ENCODE measurements around the gene TUBG1.
A peak's percentile ranks its signal among the peaks of the same experiment; 100 is the strongest.

The TUBG1 gene

GRCh38 chr17:42609182-42609813, at the start of gene TUBG1, which contains the start of gene RETREG3:
TUBG1 (plus strand) TSS chr17:42609683; CDS start chr17:42609738, 55 bp downstream.
RETREG3 (minus strand) TSS chr17:42609374; CDS start chr17:42609324, 50 bp downstream.
- DNase-seq (ENCODE audit: low read depth in 3 of 3) = peak; percentile 98 to 99 (median 98)

GRCh38 chr17:42560246-42560645, 49.2 kb upstream of the TUBG1 start:
- no peak for DNase-seq (ENCODE audit: low read depth in 3 of 3)

- DNase-seq (ENCODE audit: low read depth in 3 of 3) = peak; percentile 86 to 92 (median 89)
Measured at GRCh38 chr17:42561897-42562387, 47.5 kb upstream of the TUBG1 start, which contains the start of gene COASY. COASY (plus strand) TSS chr17:42562148; CDS start chr17:42562623, 475 bp downstream.

GRCh38 chr17:42562388-42563142, 46.9 kb upstream of the TUBG1 start:
- DNase-seq (ENCODE audit: low read depth in 3 of 3) = no peak

- DNase-seq (ENCODE audit: low read depth in 3 of 3) = no peak
Measured at GRCh38 chr17:42563143-42563509, 46.4 kb upstream of the TUBG1 start.

- no peak for DNase-seq (ENCODE audit: low read depth in 3 of 3)
Measured at GRCh38 chr17:42563543-42563942, 45.9 kb upstream of the TUBG1 start.

- no peak for DNase-seq (ENCODE audit: low read depth in 3 of 3)
Measured at GRCh38 chr17:42563950-42564349, 45.5 kb upstream of the TUBG1 start.

GRCh38 chr17:42564815-42565522, 44.5 kb upstream of the TUBG1 start:
- no peak for DNase-seq (ENCODE audit: low read depth in 3 of 3)

- DNase-seq (ENCODE audit: low read depth in 3 of 3) = no peak
Measured at GRCh38 chr17:42565523-42566214, 43.8 kb upstream of the TUBG1 start.

- DNase-seq (ENCODE audit: low read depth in 3 of 3) = no peak
Measured at GRCh38 chr17:42566215-42566882, 43.1 kb upstream of the TUBG1 start.

- DNase-seq (ENCODE audit: low read depth in 3 of 3) = peak; percentile 81 to 91 (median 86)
Measured at GRCh38 chr17:42566883-42567573, 42.5 kb upstream of the TUBG1 start, which contains the start of gene MLX. MLX (plus strand) TSS chr17:42567100; CDS start chr17:42567125, 25 bp downstream.

GRCh38 chr17:42568341-42569111, 41.0 kb upstream of the TUBG1 start:
- DNase-seq (ENCODE audit: low read depth in 3 of 3) = no peak

GRCh38 chr17:42571435-42572225, 37.9 kb upstream of the TUBG1 start:
- no peak for DNase-seq (ENCODE audit: low read depth in 3 of 3)

GRCh38 chr17:42573095-42573494, 36.4 kb upstream of the TUBG1 start:
- no peak for DNase-seq (ENCODE audit: low read depth in 3 of 3)

GRCh38 chr17:42574463-42574862, 35.0 kb upstream of the TUBG1 start:
- DNase-seq (ENCODE audit: low read depth in 3 of 3) = no peak

- no peak for DNase-seq (ENCODE audit: low read depth in 3 of 3)
Measured at GRCh38 chr17:42577140-42577531, 32.3 kb upstream of the TUBG1 start.

GRCh38 chr17:42577532-42578281, 31.8 kb upstream of the TUBG1 start, which contains the start of gene PSMC3IP:
PSMC3IP (minus strand) TSS chr17:42577729; CDS start chr17:42577686, 43 bp downstream.
- peak; percentile 89 to 97 (median 90) for DNase-seq (ENCODE audit: low read depth in 3 of 3)
